Breast epithelium (tissue), 4 donors: ENCODE measurements around the gene PARP11. TPM values are rescaled to one million over a fixed set of nuclear protein-coding genes. Genes with fewer than 3 reads are reported as not detected.

ENCODE experiments used
- DNase-seq, 2 donors: peaks; one replicate each; pipeline ENCODE4 v3.0.0-alpha.2; 2019; ENCODE audit warnings: low spot score in 2 of 2
- H3K27ac ChIP-seq, 2 donors: fragments of 200-600 bp; sonication (generic) in 1 of 2; one replicate each; pipeline ENCODE4 v1.5.1; 2016 to 2019; ENCODE audit warnings: mild to moderate bottlenecking in 1 of 2
- H3K27me3 ChIP-seq, 2 donors: fragments of 200-600 bp; sonication (generic) in 1 of 2; one replicate each; pipeline versions ENCODE4 v1.5.1 to v1.6.0; 2017 to 2019; ENCODE audit warnings: control low read depth in 1 of 2, mild to moderate bottlenecking in 1 of 2
- H3K36me3 ChIP-seq: fragments of 200-600 bp; one replicate; pipeline ENCODE4 v1.5.1; 2019
- H3K4me1 ChIP-seq, 2 donors: fragments of 200-600 bp; sonication (generic); one replicate each; pipeline ENCODE4 v1.5.1; 2016 to 2019; ENCODE audit warnings: control low read depth in 1 of 2
- H3K4me3 ChIP-seq, 3 donors: fragments of 200-600 bp; sonication (generic); 1 replicate in 2 of 3; 2 replicates in 1 of 3; pipeline ENCODE4 v1.5.1; 2016 to 2019; ENCODE audit warnings: mild to moderate bottlenecking in 3 of 3, moderate library complexity in 2 of 3
- H3K9me3 ChIP-seq, 2 donors: fragments of 200-600 bp; sonication (generic) in 1 of 2; one replicate each; pipeline ENCODE4 v1.5.1; 2016 to 2019; ENCODE audit warnings: control low read depth in 1 of 2
- POLR2A ChIP-seq: fragments of 450-650 bp; IDR thresholded peaks from one replicate; pipeline ENCODE4 v1.6.1; 2016; ENCODE audit warnings: antibody characterized with exemption, mild to moderate bottlenecking, moderate library complexity
- POLR2AphosphoS5 ChIP-seq, 3 donors: sonication (generic); formaldehyde crosslinking; IDR thresholded peaks; one replicate each; pipeline ENCODE4 v1.6.1; 2017; ENCODE audit warnings: antibody characterized with exemption in 3 of 3
- intact Hi-C: fragments of 100-400 bp; cut with DNase I; formaldehyde crosslinking; loops from one replicate; pipeline ENCODE4 v1.15.1; 2023; ENCODE audit warnings: low total_unique reads
- total RNA-seq, 3 donors: library from RNA; depleted of rRNA; stranded (reverse); fragments of >200 nt; gene quantifications; one replicate each; pipeline ENCODE4 v1.1.0, GENCODE V29; 2016
- TF ChIP-seq, protein P1 (sequence below), 3 donors: fragments of 450-650 bp; IDR thresholded peaks; one replicate each; pipeline ENCODE4 v1.5.1; 2016 to 2017; ENCODE audit warnings: antibody characterized with exemption in 3 of 3, mild to moderate bottlenecking in 3 of 3, moderate library complexity in 3 of 3

PARP11 gene
- total RNA-seq, 3 donors from 2014 or later, result 6.2 to 12.3 (median 7.5) TPM

DNA sequence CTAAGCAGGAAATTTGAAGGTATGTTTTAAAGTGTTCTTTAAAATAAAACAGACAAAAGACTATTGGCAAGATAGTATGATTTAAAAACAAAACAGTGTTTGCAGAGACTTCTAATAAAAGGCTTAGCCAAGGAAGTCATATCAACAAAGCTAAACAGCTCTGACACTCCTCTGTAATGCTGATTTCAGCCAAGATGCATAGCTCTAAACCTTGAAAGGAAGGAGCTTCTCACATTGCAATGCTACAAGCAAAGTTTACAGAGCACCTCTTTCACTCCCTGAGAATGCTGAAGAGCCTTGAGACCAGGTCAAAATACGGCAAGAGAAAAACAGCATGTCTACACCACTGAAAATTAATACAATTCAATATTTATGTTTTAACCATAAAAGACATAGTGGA, 51.8 kb downstream of the PARP11 start:
- Histone ChIP-seq H3K36me3 (no peaks in the 10 kb centered on the region), H3K27me3 (no peaks in the 10 kb centered on the region), H3K4me3 (no peak overlapping the region), H3K9me3 (no peaks in the 10 kb centered on the region), H3K4me1 (no peaks in the 10 kb centered on the region), H3K27ac (no peak overlapping the region)
- intact Hi-C loops, result no loop called here
- DNase-seq, result no peak
- TF ChIP-seq POLR2A (no peak), POLR2AphosphoS5 (IDR thresholded peaks at IDR 0.05) (no peak)

DNA sequence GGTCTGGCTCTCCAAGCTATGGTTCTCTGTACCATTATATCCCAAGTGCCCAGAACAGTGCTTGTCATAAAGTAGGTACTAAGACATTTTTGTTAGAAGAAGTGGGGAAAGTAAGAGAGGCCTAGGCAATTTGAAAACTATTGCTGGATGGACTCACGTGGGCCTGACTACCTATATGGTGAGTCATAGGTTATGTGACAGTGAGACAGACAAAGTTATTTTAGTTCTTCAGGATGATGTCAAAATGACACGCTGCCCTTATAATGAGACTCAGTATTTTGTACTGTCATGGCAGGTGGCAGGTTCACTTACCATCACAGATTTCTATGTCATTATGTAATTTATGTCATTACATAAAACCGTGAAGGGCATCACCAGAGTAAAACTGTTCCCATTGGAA, 53.1 kb downstream of the PARP11 start:
- no peak for DNase-seq
- no peak for TF ChIP-seq POLR2A
- TF ChIP-seq, protein P1, sequence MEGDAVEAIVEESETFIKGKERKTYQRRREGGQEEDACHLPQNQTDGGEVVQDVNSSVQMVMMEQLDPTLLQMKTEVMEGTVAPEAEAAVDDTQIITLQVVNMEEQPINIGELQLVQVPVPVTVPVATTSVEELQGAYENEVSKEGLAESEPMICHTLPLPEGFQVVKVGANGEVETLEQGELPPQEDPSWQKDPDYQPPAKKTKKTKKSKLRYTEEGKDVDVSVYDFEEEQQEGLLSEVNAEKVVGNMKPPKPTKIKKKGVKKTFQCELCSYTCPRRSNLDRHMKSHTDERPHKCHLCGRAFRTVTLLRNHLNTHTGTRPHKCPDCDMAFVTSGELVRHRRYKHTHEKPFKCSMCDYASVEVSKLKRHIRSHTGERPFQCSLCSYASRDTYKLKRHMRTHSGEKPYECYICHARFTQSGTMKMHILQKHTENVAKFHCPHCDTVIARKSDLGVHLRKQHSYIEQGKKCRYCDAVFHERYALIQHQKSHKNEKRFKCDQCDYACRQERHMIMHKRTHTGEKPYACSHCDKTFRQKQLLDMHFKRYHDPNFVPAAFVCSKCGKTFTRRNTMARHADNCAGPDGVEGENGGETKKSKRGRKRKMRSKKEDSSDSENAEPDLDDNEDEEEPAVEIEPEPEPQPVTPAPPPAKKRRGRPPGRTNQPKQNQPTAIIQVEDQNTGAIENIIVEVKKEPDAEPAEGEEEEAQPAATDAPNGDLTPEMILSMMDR (IDR thresholded peaks at IDR 0.05), result no peak
- no peak for TF ChIP-seq POLR2AphosphoS5 (IDR thresholded peaks at IDR 0.05)
- Histone ChIP-seq H3K27ac (no peak overlapping the region), H3K27me3 (no peaks in the 10 kb centered on the region), H3K4me3 (no peak overlapping the region), H3K36me3 (no peaks in the 10 kb centered on the region), H3K9me3 (no peaks in the 10 kb centered on the region), H3K4me1 (no peaks in the 10 kb centered on the region)
- intact Hi-C loops, result no loop called here

DNA sequence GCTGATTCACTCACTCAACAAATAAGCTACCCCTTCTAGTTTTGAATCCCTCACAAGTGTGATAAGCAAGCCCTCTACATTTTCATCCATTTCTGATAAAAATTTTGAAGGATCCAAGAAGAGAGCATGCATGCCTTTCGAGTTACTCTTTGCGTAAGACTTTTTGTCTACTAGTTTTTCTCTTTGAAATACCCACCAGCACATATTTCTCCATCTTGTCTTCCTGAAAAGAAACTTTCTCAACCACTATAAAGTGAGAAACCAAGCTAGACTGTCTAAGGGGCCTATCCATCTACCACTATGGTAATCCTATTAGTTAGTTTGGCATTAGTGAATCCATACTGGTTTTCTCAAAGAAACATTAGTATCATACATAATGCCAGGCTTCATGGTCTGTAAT, 56.9 kb downstream of the PARP11 start:
- Histone ChIP-seq H3K4me1 (no peaks in the 10 kb centered on the region), H3K36me3 (peaks cover 4% of the 10 kb centered on the region)

DNA sequence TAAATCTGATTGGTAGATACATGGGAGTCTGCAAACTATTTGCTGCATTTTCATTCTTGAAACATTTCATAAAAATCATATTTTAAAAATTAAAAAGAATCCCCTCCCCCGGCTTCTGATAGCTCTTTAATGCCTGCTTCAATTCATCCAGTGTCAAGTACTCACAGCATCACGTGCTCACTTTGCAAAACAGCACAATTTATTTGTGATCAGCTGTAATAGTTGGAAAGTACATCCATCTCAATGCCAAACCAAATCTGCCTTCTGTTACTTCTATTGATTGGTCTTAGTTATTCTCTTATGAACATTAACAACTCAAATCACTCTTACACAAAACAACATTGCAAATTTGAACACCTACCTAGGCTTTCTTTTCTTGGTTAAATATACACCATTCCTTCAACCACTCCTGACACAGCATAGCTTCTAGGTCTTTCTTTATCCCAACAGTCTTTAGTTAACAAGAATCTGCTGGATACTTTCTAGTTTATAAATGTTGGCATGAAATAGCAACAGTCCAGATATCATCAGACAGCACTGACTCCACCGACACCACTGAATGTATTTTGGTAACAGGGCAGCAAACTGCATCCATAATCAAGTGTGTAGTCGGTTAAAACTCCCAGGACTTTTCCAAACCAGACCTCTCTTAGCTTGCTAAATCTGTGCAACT, 58.0 kb downstream of the PARP11 start:
- Histone ChIP-seq H3K4me1 (no peaks in the 10 kb centered on the region), H3K27ac (no peak overlapping the region), H3K9me3 (no peaks in the 10 kb centered on the region), H3K4me3 (no peak overlapping the region), H3K36me3 (peaks cover 4% of the 10 kb centered on the region), H3K27me3 (no peaks in the 10 kb centered on the region)
- no peak for DNase-seq
- intact Hi-C loops, result no loop called here
- TF ChIP-seq, protein P1 (IDR thresholded peaks at IDR 0.05), result no peak
- TF ChIP-seq POLR2A (no peak), POLR2AphosphoS5 (IDR thresholded peaks at IDR 0.05) (no peak)

More for the DNA sequence above, 56.9 kb downstream of the PARP11 start:
- Histone ChIP-seq H3K4me3 (no peak overlapping the region), H3K27ac (no peak overlapping the region), H3K9me3 (no peaks in the 10 kb centered on the region), H3K27me3 (no peaks in the 10 kb centered on the region)
- intact Hi-C loops, result no loop called here
- DNase-seq, result no peak
- TF ChIP-seq, protein P1 (IDR thresholded peaks at IDR 0.05), result no peak
- TF ChIP-seq POLR2A (no peak), POLR2AphosphoS5 (IDR thresholded peaks at IDR 0.05) (no peak)

DNA sequence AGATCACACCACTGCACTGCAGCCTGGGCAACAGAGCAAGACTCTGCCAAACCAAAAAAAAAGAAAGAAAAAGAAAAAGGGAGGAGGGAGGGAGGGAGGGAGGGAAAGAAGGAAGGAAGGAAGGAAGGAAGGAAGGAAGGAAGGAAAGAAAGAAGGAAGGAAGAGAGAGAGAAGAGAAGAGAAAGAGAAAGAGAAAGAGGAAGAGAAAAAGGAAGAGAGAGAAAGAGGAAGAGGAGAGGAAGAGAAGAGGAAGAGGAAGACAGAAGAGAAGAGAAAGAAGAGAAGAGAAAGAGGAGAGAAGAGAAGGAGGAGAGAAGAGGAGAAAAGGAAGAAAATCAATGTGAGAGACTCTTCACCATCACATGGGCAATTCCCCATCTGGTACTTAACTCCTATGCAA, 62.7 kb downstream of the PARP11 start:
- no peak for TF ChIP-seq POLR2A
- TF ChIP-seq, protein P1 (IDR thresholded peaks at IDR 0.05), result no peak
- TF ChIP-seq POLR2AphosphoS5 (IDR thresholded peaks at IDR 0.05), result no peak
- H3K4me3 ChIP-seq, result no peak overlapping the region
- peaks cover 4% of the 10 kb centered on the region for H3K36me3 ChIP-seq
- no peaks in the 10 kb centered on the region for H3K9me3 ChIP-seq
- intact Hi-C loops, result no loop called here
- H3K27me3 ChIP-seq, result no peaks in the 10 kb centered on the region
- DNase-seq, result no peak
- H3K4me1 ChIP-seq, result no peaks in the 10 kb centered on the region
- H3K27ac ChIP-seq, result no peak overlapping the region

DNA sequence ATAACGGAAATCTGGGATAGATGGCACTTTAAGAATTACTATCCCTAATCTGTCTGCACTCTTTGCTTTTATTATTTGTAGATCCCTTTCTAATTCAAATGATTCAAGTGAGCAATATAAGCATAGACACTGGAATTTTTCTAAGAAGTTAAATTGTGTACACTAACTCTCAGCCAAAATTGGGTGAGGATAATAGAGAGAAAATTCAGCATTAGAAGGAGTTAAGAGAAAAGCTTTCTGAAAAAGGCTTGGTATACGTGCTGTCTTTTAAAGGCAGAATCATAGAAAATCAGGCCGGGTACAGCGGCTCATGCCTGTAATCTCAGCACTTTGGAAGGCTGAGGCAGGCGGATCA, 63.2 kb downstream of the PARP11 start:
- Histone ChIP-seq H3K9me3 (no peaks in the 10 kb centered on the region), H3K4me1 (no peaks in the 10 kb centered on the region), H3K27me3 (no peaks in the 10 kb centered on the region), H3K27ac (no peak overlapping the region), H3K36me3 (peaks cover 4% of the 10 kb centered on the region), H3K4me3 (no peak overlapping the region)
- intact Hi-C loops, result no loop called here
- TF ChIP-seq, protein P1 (IDR thresholded peaks at IDR 0.05), result no peak
- no peak for TF ChIP-seq POLR2A
- no peak for TF ChIP-seq POLR2AphosphoS5 (IDR thresholded peaks at IDR 0.05)
- DNase-seq, result no peak
